ENCODE results near the gene CLCN7.

GRCh38 chr16:1449201-1449788 is 25.5 kb downstream of the CLCN7 start:
- TF ChIP-seq CTCF (IDR thresholded peaks at IDR 0.05) (no peak), EP300 (IDR thresholded peaks at IDR 0.05) (no peak), POLR2A (IDR thresholded peaks at IDR 0.05) (no peak)

All from ovary (tissue), 3 donors.